T-helper 2 cell treated with Interferon-gamma antibody and Interleukin-4, amounts not matched to agents 5 μg/mL and 100 μg/mL, for 36 hours (primary cell): ENCODE data around the gene GPS1.
A peak's percentile ranks its signal among the peaks of the same experiment; 100 is the strongest.

Experiments used
- DNase-seq: peaks from one replicate; pipeline ENCODE4 v3.0.0; 2021; ENCODE audit warnings: low spot score
- H3K27ac Mint-ChIP-seq: one replicate; pipeline ENCODE4 v1.8.0; 2021; ENCODE audit warnings: mild to moderate bottlenecking, mixed read lengths
- H3K27me3 Mint-ChIP-seq: one replicate; pipeline ENCODE4 v1.8.0; 2021; ENCODE audit warnings: low read depth, mixed read lengths
- H3K36me3 Mint-ChIP-seq: one replicate; pipeline ENCODE4 v1.8.0; 2021; ENCODE audit warnings: low read depth, mixed read lengths
- H3K4me1 Mint-ChIP-seq: one replicate; pipeline ENCODE4 v1.8.0; 2021; ENCODE audit warnings: low read depth, mixed read lengths
- H3K4me3 Mint-ChIP-seq: one replicate; pipeline ENCODE4 v1.8.0; 2022; ENCODE audit warnings: mild to moderate bottlenecking, moderate library complexity, mixed read lengths
- H3K9me3 Mint-ChIP-seq: one replicate; pipeline ENCODE4 v1.8.0; 2021; ENCODE audit warnings: mixed read lengths

GPS1 gene

GRCh38 chr17:82092628-82092994 is 40.9 kb downstream of the GPS1 start:
- Mint-ChIP-seq H3K27ac (no peak overlapping the region), H3K9me3 (no peaks in the 10 kb centered on the region), H3K4me1 (peaks cover 2% of the 10 kb centered on the region), H3K27me3 (no peaks in the 10 kb centered on the region), H3K36me3 (peaks cover 4% of the 10 kb centered on the region), H3K4me3 (no peak overlapping the region)
- no peak for DNase-seq

- H3K9me3 Mint-ChIP-seq = no peaks in the 10 kb centered on the region
Measured at GRCh38 chr17:82092995-82093751, 41.5 kb downstream of the GPS1 start.

GRCh38 chr17:82094931-82095776 is 43.5 kb downstream of the GPS1 start:
- H3K4me3 Mint-ChIP-seq = peak overlapping the region; percentile 77
- no peaks in the 10 kb centered on the region for H3K9me3 Mint-ChIP-seq
- no peak overlapping the region for H3K27ac Mint-ChIP-seq
- H3K27me3 Mint-ChIP-seq = no peaks in the 10 kb centered on the region
- H3K36me3 Mint-ChIP-seq = peaks cover 4% of the 10 kb centered on the region
- no peak for DNase-seq
- peaks cover 2% of the 10 kb centered on the region for H3K4me1 Mint-ChIP-seq

More at GRCh38 chr17:82092995-82093751, 41.5 kb downstream of the GPS1 start:
- H3K27me3 Mint-ChIP-seq = no peaks in the 10 kb centered on the region
- H3K4me3 Mint-ChIP-seq = no peak overlapping the region
- no peak for DNase-seq
- H3K36me3 Mint-ChIP-seq = peaks cover 4% of the 10 kb centered on the region
- H3K4me1 Mint-ChIP-seq = peaks cover 2% of the 10 kb centered on the region
- H3K27ac Mint-ChIP-seq = no peak overlapping the region

GRCh38 chr17:82095777-82096708 is 44.3 kb downstream of the GPS1 start:
- H3K27ac Mint-ChIP-seq = peak overlapping the region; percentile 36
- no peak for DNase-seq
- no peaks in the 10 kb centered on the region for H3K27me3 Mint-ChIP-seq

DNA sequence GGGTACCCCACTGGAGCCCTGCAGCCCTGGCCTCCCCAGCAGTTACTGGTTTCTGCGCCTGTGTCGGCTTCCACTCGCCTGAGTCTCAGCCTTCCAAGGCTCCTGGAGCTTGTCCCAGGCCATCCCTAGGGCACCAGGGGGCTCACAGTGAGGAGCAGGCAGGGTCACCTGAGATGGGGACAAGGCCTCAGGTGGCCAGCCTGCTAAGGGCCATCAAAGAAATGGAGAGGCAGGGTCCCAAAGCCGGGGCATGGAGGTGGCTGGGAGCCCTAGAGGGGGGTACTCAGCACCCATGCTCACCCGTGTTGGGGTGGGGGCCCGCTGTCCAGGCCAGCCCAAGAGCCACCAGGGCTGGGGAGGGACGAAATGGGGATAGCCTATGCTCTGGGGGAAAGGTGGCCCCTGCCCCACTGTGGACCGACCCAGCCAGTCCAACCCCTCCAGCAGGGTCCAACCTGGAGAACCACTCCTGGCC is 45.0 kb downstream of the GPS1 start:
- H3K4me3 Mint-ChIP-seq = peak overlapping the region; percentile 78
- H3K36me3 Mint-ChIP-seq = peaks cover 4% of the 10 kb centered on the region
- H3K9me3 Mint-ChIP-seq = no peaks in the 10 kb centered on the region
- H3K4me1 Mint-ChIP-seq = peaks cover 2% of the 10 kb centered on the region
- peak overlapping the region; percentile 52 for H3K27ac Mint-ChIP-seq
- no peak for DNase-seq
- no peaks in the 10 kb centered on the region for H3K27me3 Mint-ChIP-seq

More at GRCh38 chr17:82095777-82096708, 44.3 kb downstream of the GPS1 start:
- Mint-ChIP-seq H3K4me3 (peak overlapping the region; percentile 78), H3K9me3 (no peaks in the 10 kb centered on the region), H3K4me1 (peaks cover 2% of the 10 kb centered on the region), H3K36me3 (peaks cover 4% of the 10 kb centered on the region)

DNA sequence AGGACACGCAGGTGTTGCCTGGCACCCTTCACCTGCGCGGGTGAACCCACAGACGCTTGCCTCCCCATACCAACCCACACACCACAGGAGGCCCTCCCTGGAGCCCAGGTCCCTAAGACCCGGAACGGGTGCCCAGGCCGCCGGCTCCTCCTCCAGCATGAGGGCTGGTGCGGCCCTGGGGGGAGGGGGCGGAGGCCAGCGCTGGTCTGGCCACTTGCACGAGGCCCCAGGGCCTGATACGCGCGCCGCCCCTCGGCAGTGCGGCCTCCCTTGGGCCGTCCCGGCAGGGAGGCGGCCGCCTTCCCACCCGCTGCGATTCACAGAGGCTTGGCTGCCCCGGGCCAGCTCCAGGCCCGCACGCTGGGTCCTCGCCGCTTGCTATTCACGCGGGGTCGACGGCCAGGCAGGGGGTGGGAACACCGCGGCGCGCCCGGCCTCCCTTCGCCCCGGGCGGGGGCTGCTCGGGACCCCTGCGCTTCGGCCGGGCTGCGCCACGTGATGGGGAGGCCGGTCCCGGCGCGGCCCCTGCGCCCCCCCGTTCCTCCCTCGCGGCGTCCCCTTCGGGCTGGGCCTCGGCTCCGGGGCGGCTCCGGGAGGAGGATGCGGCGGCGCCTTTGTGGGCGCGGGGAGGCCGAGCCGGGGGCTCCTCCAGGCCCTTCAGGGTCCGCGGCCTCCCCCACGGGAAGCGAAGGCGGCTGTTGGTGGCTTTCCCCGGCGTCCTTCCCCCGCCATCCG is 45.7 kb downstream of the GPS1 start:
- peak overlapping the region; percentile 78 for H3K4me3 Mint-ChIP-seq
- peaks cover 2% of the 10 kb centered on the region for H3K4me1 Mint-ChIP-seq
- peaks cover 5% of the 10 kb centered on the region for H3K36me3 Mint-ChIP-seq
- peak; percentile 40 for DNase-seq
- no peaks in the 10 kb centered on the region for H3K9me3 Mint-ChIP-seq
- H3K27ac Mint-ChIP-seq = peak overlapping the region; percentile 52
- H3K27me3 Mint-ChIP-seq = no peaks in the 10 kb centered on the region

GRCh38 chr17:82097919-82098168 is 46.1 kb downstream of the GPS1 start:
- peaks cover 6% of the 10 kb centered on the region for H3K36me3 Mint-ChIP-seq
- H3K4me1 Mint-ChIP-seq = peaks cover 2% of the 10 kb centered on the region
- no peaks in the 10 kb centered on the region for H3K27me3 Mint-ChIP-seq
- DNase-seq = no peak
- H3K27ac Mint-ChIP-seq = peak overlapping the region; percentile 62
- H3K4me3 Mint-ChIP-seq = peak overlapping the region; percentile 21
- H3K9me3 Mint-ChIP-seq = no peaks in the 10 kb centered on the region

- peak within 1 kb of the TSS; percentile 78 for H3K4me3 Mint-ChIP-seq
- no peaks in the 10 kb centered on the region for H3K27me3 Mint-ChIP-seq
- H3K4me1 Mint-ChIP-seq = peaks cover 2% of the 10 kb centered on the region
- H3K36me3 Mint-ChIP-seq = peaks cover 3% of the 10 kb centered on the region
- no peaks in the 10 kb centered on the region for H3K9me3 Mint-ChIP-seq
- peak within 1 kb of the TSS; percentile 62 for H3K27ac Mint-ChIP-seq
- peak; percentile 96 for DNase-seq
Measured at GRCh38 chr17:82098169-82098938, 46.7 kb downstream of the GPS1 start, which contains the start of gene FASN. FASN (minus strand) TSS chr17:82098236; CDS start chr17:82096445, 1,791 bp downstream.

- peak overlapping the region; percentile 82 for H3K4me3 Mint-ChIP-seq
- H3K27me3 Mint-ChIP-seq = no peaks in the 10 kb centered on the region
- H3K4me1 Mint-ChIP-seq = peaks cover 2% of the 10 kb centered on the region
- peak overlapping the region; percentile 88 for H3K27ac Mint-ChIP-seq
- no peaks in the 10 kb centered on the region for H3K9me3 Mint-ChIP-seq
- H3K36me3 Mint-ChIP-seq = peaks cover 2% of the 10 kb centered on the region
- no peak for DNase-seq
Measured at GRCh38 chr17:82098939-82099763, 47.5 kb downstream of the GPS1 start.

DNA sequence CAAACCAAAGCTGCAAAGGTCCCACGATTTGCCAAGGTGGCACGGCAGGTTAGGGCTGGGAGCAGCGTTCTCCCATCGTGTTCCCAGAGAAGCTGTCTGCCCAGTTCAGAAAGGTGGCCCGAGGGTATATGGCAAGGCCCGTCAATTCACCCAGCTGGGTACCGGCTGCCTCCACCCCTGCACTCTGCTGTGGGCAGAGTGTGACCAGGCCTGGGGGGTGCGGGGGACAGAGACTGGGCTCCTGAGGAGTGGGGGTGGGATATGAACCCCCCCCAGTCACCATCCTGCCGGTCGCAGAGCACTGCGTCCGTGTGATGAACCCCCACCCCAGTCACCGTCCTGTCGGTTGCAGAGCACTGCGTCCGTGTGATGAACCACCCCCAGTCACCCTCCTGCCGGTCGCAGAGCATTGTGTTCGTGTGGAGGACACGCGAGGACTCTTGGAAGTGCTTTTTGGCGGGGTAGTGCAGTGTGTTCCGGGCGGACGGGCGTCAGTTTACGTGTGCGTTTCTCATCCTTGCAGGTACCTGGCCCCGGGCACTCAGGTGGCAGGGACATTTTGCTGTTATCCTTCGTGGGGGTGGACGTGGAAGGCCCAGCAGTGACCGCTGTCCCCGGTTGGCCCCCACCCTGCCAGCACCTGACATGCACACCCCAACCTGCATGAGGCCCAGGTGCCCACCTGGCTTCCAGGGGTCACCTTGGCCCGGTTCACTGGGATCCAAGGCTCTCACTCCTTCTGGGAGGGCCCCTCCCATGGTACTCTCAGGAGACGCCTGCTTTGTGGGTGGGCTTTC is 49.0 kb downstream of the GPS1 start:
- H3K4me3 Mint-ChIP-seq = peak overlapping the region; percentile 82
- peaks cover 2% of the 10 kb centered on the region for H3K36me3 Mint-ChIP-seq
- H3K4me1 Mint-ChIP-seq = peaks cover 2% of the 10 kb centered on the region
- H3K9me3 Mint-ChIP-seq = no peaks in the 10 kb centered on the region
- H3K27ac Mint-ChIP-seq = peak overlapping the region; percentile 26
- no peaks in the 10 kb centered on the region for H3K27me3 Mint-ChIP-seq
- DNase-seq = no peak

DNA sequence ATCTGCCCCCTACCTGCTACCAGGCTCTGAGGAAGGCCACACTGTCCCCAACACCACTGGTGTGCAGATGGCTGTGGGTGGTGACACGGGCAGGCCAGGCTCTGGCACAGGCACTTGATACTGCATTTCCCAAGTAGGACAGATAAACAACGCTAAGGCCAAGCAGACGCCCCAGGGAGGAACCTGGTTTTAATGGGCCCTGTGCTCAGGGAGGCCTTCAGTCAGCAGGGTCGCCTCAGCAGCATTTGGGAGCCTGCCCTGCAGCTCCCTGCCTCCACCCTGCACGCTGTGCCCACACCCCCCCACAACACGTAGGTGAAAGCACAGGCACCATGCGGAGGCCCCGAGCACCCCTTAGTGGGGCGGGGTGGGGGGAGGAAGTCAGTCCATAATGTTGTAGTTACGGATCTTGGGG is 49.6 kb downstream of the GPS1 start:
- H3K9me3 Mint-ChIP-seq = no peaks in the 10 kb centered on the region
- H3K4me1 Mint-ChIP-seq = peaks cover 5% of the 10 kb centered on the region
- no peak overlapping the region for H3K4me3 Mint-ChIP-seq
- H3K27ac Mint-ChIP-seq = no peak overlapping the region
- no peaks in the 10 kb centered on the region for H3K27me3 Mint-ChIP-seq
- peaks cover 2% of the 10 kb centered on the region for H3K36me3 Mint-ChIP-seq
- DNase-seq = no peak
